Stimulated activated CD4-positive, alpha-beta T cell treated with anti-CD3 and anti-CD28 coated beads, Interleukin-1b, Interleukin-23, amount 100 ng/mL, for 1 hour (primary cell): Measurements from ENCODE around the gene MLH1.
"Not testable (repeated sequence)": the region's sequence is repeated elsewhere in the genome, so short reads cannot be mapped to it uniquely, and the experiment has no call there.

Experiments
- DNase-seq, 2 donors: peaks; one replicate each; pipeline ENCODE4 v3.0.0-alpha.2; 2020; ENCODE audit warnings: low read depth in 2 of 2

The MLH1 gene

DNA sequence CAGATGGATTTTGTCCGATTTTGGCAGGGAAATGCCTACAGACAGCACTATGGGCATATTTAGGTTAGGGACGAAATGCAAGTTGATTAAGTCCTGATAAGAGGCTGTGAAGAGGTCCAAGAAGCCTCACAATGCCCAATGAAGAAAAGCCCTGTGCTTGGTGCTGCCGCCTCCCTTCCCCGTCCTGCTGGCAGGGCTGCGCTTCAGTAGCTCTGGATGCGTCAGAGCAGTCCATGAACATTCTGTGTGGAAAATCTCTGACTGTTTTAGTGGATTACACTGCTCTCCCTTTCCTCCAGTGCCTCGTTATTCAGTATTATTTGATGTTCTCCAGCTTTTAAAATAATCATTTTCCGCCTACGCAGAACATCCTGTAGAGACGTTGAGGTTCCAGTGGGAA, 39.6 kb downstream of the MLH1 start:
- no peak for DNase-seq

- DNase-seq: no peak
These were observed 44.0 kb downstream of the MLH1 start for GRCh38 chr3:37037352-37037751.

- DNase-seq: no peak
These were observed 46.0 kb downstream of the MLH1 start for GRCh38 chr3:37039161-37039846.

DNA sequence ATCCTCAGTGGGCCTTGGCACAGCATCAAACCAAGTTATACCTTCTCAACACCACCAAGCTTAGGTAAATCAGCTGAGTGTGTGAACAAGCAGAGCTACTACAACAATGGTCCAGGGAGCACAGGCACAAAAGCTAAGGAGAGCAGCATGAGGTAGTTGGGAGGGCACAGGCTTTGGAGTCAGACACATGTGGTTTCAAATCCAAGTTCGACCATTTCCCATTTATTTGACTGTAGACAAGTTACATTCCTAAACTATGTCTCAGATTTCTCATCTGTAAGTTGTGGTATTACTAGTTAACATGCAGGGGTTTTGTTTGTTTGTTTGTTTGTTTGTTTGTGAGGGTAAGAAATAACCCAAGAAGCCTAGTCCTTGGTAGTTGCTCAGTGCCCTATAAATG, 46.9 kb downstream of the MLH1 start:
- DNase-seq: no peak

DNA sequence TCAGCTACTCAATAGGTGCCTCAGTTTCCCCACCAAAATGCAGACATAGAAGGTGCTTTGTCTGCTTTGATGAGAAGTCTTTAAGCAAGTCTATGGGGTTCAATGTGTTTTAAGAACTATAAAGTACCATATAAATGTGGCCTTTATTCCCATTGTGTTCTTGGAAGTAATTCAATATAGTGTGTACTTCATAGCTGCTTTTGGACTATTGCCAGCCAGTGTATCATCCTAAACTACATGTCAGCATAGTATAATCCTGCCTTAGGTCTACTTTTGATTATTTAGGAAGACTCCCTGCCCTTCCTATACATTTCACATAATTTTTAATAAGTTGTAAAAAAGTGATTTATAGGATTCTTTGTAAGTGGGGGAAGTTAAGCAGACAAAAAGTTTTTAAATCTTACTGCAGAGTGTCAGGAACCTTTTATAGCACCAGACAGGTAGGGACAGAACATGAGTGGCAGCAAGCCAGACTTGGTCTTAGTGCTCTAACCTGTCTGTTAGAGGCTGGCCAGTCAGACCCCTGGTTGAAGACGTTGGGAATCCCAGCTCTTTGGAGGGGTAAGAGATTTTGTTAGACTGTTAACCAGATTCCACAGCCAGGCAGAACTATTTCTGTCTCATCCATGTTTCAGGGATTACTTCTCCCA, 48.4 kb downstream of the MLH1 start:
- DNase-seq: no peak

- DNase-seq: not testable (repeated sequence)
These were observed 49.4 kb downstream of the MLH1 start for GRCh38 chr3:37042712-37043111.

- DNase-seq: no peak
These were observed 57.0 kb downstream of the MLH1 start for GRCh38 chr3:37050282-37050681.

- no peak for DNase-seq
These were observed 59.5 kb downstream of the MLH1 start for GRCh38 chr3:37052860-37053259.

DNA sequence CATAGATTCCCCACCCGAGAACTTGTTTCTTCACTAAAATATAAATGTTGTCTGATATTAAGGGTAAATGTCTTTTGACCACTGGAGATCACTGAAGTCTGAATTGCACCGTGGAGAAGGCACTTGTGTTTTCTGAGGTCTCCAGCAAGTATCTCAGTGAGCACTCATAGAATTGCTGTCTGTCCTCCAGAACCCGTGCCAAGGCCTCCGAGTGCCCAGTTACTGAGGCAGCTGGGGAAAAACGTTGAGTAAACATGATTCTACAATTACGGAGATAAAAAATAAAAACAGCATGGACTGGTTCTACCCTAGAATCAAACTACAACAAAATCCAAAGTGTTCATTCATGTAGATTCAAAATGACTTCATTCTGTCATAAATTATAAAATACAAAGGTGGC, 60.0 kb downstream of the MLH1 start:
- no peak for DNase-seq

- DNase-seq: no peak
These were observed 60.4 kb downstream of the MLH1 start for GRCh38 chr3:37053753-37054152.

DNA sequence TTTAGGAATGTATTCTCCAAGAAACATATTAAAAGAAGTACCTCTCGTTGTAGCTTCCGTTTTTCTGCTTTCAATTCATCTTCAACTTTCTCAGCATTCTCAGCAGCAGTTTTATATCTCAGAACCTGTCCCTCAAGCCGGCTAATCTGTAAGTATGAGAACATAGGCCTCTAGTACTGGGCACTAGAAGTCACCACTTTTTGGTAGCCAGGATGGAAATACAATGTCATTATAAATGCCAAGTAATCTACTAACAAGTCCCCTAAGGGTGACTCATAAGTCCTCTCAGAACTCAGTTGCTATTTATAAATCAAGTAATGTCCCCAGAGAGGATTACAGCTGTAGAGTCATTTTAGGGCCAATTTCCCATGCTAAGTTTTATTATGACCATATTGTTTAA, 61.1 kb downstream of the MLH1 start:
- DNase-seq: no peak

DNA sequence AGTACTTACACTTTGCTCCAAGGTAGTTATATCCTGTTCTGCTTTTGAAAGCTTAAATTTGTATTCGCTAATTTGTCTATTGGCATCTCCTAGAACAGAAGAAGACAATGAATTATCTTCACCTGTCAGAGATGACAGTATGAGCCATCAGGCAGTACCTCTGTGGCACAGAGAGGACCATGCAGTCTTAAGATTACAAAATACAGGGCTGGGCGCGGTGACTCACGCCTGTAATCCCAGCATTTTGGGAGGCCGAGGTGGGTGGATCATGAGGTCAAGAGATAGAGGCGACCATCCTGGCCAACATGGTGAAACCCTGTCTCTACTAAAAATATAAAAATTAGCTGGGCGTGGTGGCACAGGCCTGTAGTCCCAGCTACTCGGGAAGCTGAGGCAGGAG, 61.8 kb downstream of the MLH1 start:
- not testable (repeated sequence) for DNase-seq

DNA sequence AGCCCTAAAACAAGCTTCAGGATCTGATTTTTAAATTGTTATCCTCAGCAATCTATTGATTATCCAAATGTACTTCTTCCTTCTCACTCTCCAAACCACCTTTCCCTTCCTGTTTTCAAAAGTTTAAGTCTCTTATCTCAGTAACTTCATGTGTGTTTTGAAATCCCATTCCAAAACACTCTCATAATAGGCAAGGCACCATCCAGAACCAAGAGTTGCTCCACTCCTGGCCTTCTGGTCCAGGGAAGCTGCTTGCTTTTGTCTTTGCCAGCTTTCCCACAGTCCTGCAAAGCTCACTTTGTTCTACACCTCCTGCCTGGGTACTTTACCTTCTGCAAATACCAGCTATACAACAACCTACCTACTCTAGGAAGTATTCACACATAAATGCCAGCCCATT, 63.5 kb downstream of the MLH1 start:
- no peak for DNase-seq

GRCh38 chr3:37058117-37058516, 64.8 kb downstream of the MLH1 start:
- no peak for DNase-seq

DNA sequence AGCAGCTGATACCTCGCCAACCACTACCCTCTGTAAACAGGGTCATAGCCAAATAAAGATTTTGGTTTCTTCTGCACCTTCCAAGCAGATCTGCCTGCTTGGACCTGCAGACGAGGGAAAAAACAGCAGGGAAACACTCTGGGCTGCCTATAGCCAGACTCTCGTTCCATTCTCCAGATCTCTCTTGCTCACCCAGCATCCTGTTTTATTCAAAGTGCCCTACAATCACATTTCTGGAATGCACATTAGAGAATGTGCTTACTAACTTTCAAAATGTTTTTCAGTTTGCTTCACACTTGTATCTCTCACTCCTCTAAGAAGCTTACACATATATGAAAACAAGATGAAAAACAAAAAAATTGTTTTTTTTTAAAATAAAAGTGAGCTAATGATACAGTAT, 71.4 kb downstream of the MLH1 start:
- DNase-seq: no peak

DNA sequence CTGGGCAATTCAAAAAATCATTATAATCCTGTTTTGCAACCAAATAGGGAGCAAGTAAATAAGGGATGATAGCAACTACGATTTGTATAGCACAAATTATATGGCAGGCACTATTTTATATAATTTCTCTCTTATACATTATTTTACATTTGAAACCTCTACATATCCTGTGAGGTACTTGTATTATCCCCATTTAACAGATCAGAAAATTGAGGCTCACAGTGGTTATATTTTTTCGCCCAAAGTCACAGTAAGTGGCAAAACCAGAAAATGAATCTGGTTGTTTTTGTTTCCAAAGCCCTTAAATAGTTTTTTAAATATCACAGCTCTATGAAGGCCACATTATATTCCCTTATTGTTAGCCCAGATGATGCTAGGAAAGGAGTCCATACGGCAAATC, 74.3 kb downstream of the MLH1 start:
- no peak for DNase-seq

DNA sequence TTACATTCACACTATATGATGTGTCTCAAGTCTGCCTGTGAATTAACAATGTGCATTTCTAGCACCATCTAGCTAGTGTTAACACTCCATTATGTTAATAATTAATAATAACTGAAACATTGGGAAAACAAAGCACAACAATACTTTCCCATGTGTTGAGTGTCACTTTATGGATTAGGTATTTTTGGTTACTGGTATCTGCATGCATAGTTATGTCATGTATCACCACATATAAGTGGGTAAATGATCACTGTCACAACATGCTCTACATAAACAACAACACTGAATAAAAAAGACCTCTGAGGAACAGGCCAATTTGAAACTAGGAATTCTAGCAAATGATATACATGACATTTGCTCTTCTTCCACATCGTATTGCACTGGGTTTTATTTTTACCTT, 74.7 kb downstream of the MLH1 start:
- DNase-seq: no peak

DNA sequence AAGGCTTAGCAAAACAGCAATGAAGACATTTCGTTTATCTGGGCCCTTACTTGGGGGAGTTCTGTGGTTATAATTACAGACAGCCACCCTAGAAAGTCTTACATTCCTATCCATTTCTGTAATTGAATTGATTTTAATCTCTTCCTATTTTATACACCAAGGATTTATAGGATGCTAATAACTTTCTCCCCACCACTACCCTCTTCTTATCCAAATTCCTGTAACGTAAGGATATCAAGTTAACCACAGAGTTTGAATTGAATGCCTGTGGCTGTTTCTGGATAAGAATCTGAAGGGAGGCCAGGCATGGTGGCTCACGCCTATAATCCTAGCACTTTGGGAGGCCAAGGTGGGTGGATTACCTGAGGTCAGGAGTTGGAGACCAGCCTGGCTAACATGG, 78.6 kb downstream of the MLH1 start:
- no peak for DNase-seq

- DNase-seq: no peak
These were observed 79.6 kb downstream of the MLH1 start for GRCh38 chr3:37072892-37073291.

DNA sequence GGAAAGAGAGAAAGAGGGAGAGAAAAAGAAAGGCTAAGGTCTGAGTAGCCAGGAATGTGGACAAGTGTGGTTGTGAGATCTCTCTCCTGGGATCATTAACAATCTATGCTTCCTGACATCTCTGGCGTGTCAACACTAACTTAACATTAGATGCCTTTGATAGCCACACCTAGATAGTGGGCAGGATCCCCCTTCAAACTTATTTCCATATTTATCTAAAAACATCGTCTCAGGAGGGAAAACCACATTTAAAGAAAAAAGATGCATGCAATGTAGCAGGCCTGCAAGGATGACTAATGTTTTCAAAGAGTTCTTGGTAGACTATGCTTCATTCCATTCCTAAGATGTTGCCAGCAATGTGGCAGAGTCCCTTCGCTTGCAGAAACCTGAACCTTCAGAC, 80.9 kb downstream of the MLH1 start:
- no peak for DNase-seq

- no peak for DNase-seq
These were observed 82.6 kb downstream of the MLH1 start for GRCh38 chr3:37075955-37076354.

DNA sequence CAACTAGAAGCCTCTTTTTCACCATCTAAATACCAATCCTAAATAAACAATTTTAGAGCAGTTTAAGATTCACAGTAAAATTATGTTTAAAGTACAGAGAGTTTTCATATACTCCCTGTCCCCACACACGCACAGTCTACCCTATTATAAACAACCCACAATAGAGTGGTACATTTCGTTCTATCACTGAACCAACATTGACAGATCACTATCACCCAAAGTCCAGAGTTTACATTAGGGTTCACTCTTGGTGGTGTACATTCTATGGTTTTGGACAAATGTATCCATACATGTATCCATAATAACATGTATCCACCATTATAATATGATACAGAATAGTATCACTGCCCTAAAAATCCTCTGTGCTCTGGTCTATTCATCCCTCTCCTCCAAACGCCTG, 89.0 kb downstream of the MLH1 start:
- DNase-seq: no peak

DNA sequence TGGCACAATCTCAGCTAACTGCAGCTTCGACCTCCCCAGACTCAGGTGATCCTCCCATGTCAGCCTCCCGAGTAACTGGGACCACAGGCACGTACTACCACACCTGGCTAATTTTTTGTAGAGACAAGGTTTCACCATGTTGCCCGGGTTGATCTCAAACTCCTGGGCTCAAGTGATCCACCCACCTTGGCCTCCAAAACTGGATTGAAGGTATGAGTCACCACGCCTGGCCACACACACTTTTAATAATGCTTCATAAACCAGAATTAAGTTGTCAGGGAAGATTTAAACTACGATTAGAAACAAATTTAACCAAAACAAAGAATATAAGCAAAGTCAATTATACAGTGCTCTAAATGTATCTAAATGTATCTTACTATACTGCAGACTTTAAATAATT, 93.6 kb downstream of the MLH1 start:
- no peak for DNase-seq

DNA sequence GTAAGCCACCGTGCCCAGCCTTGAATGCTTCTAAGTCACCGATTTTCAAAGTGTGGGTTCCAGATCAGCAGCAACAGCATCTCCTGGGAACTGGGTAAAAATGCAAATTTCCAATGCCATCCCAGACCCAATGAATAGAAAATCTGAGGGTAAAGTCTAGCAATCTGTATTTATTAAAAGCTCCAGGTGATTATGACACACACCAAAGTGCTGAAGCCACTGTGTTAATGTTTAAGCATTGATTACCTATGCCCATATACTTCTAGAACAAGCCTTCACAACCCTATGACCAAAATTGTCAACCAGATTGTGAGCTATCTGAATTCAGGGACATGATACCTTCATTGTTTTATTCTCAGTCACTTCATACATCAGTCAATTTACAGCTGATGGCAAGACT, 94.6 kb downstream of the MLH1 start:
- no peak for DNase-seq
